Thoracic aorta (tissue), 2 donors: ENCODE measurements around the gene KRTAP9-7. TPM values are rescaled to one million over a fixed set of nuclear protein-coding genes. Genes with fewer than 3 reads are reported as not detected.

Source experiments
- ATAC-seq: fragments of 150-250 bp; one replicate; pipeline ENCODE4 v1.8.0; 2017; ENCODE audit warnings: low read depth; ENCODE audit not compliant: insufficient number of reproducible peaks, low FRiP score
- DNase-seq: peaks from one replicate; pipeline ENCODE4 v3.0.0-alpha.2; 2020; ENCODE audit warnings: low spot score
- H3K27ac ChIP-seq, 2 donors: fragments of 200-600 bp; sonication (generic); 1 replicate in 1 of 2; 2 replicates in 1 of 2; pipeline ENCODE4 v1.5.1; 2016; ENCODE audit warnings: mild to moderate bottlenecking in 2 of 2, moderate library complexity in 2 of 2
- H3K27me3 ChIP-seq: fragments of 200-600 bp; sonication (generic); replicated peaks from 2 replicates; pipeline ENCODE4 v1.6.0; 2016; ENCODE audit warnings: mild to moderate bottlenecking; ENCODE audit not compliant: insufficient read depth
- H3K36me3 ChIP-seq: fragments of 200-600 bp; sonication (generic); one replicate; pipeline ENCODE4 v1.5.1; 2016
- H3K4me1 ChIP-seq, 2 donors: fragments of 200-600 bp; sonication (generic); 1 replicate in 1 of 2; 2 replicates in 1 of 2; pipeline versions ENCODE4 v1.5.1 to v1.6.0; 2016; ENCODE audit warnings: low read depth in 2 of 2, mild to moderate bottlenecking in 1 of 2; ENCODE audit not compliant: control insufficient read depth in 1 of 2
- H3K4me3 ChIP-seq: fragments of 200-600 bp; sonication (generic); 2 replicates; pipeline ENCODE4 v1.5.1; 2016; ENCODE audit warnings: mild to moderate bottlenecking
- H3K9me3 ChIP-seq: fragments of 200-600 bp; sonication (generic); 2 replicates; pipeline ENCODE4 v1.5.1; 2016
- total RNA-seq, 2 donors: library from RNA; depleted of rRNA; stranded (reverse); fragments of >200 nt; gene quantifications; one replicate each; pipeline versions ENCODE4 v1.1.0 to v1.2.3, GENCODE V29; 2016
- TF ChIP-seq, protein P1 (sequence below): fragments of 200-600 bp; sonication (generic); IDR thresholded peaks from one replicate; pipeline ENCODE4 v1.5.1; 2019; ENCODE audit warnings: antibody characterized with exemption

The KRTAP9-7 gene
- total RNA-seq, 2 donors from 2014 or later: not detected

DNA sequence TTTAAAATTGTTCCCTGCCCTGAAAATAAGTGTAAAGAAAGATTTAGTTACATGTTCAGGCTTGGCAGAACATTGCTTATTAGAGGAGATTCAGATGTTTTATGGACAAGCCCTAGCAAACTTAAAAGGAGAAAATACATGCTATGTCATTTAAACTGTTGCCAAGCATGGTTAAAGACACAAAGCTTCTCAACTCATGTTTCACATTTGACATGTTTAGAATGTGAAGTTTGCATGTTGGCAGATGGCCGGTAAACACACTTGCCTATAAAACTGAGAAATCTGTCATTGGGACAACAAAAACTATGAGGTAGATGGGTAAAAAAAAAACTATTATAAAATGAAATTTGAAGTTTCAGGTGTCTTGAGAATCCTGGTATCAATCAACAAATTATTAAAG, 21.3 kb downstream of the KRTAP9-7 start:
- no peaks in the 10 kb centered on the region for H3K4me1 ChIP-seq
- H3K27ac ChIP-seq: no peak overlapping the region
- H3K9me3 ChIP-seq: no peaks in the 10 kb centered on the region
- DNase-seq: no peak
- TF ChIP-seq, protein P1, sequence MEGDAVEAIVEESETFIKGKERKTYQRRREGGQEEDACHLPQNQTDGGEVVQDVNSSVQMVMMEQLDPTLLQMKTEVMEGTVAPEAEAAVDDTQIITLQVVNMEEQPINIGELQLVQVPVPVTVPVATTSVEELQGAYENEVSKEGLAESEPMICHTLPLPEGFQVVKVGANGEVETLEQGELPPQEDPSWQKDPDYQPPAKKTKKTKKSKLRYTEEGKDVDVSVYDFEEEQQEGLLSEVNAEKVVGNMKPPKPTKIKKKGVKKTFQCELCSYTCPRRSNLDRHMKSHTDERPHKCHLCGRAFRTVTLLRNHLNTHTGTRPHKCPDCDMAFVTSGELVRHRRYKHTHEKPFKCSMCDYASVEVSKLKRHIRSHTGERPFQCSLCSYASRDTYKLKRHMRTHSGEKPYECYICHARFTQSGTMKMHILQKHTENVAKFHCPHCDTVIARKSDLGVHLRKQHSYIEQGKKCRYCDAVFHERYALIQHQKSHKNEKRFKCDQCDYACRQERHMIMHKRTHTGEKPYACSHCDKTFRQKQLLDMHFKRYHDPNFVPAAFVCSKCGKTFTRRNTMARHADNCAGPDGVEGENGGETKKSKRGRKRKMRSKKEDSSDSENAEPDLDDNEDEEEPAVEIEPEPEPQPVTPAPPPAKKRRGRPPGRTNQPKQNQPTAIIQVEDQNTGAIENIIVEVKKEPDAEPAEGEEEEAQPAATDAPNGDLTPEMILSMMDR: no peak
- no peak for ATAC-seq
- H3K27me3 ChIP-seq: no peaks in the 10 kb centered on the region
- H3K4me3 ChIP-seq: no peak overlapping the region
- no peaks in the 10 kb centered on the region for H3K36me3 ChIP-seq

DNA sequence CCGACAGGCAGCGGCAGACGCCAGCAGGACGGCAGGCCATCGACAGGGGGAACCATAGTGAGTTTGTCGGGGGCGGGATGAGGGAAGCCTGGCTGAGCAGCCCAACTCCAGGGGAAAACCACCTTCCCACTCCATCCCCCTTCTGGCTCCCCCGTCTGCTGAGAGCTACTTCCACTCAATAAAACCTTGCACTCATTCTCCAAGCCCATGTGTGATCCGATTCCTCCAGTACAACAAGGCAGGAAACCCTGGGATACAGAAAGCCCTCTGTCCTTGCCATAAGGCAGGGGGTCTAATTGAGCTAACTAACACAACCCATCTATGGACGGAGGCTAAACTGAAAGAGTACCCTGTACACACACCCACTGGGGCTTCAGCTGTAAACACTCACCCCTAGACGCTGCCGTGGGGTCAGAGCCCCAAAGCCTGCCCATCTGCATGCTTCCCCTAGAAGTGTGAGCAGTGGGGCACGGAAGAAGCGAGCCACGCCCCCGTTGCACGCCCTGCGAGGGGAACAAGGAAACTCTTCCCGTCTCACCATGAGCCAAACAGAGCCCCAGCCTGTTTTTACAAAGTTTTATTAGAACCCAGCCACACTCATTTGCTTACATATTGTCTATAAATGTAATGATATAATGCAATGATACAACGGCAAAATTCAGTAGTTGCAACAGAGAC, 23.1 kb downstream of the KRTAP9-7 start:
- TF ChIP-seq, protein P1: no peak
- Histone ChIP-seq H3K4me1 (no peaks in the 10 kb centered on the region), H3K4me3 (no peak overlapping the region), H3K27ac (no peak overlapping the region), H3K9me3 (no peaks in the 10 kb centered on the region), H3K27me3 (no peaks in the 10 kb centered on the region), H3K36me3 (no peaks in the 10 kb centered on the region)
- DNase-seq (no peak), ATAC-seq (no peak)

DNA sequence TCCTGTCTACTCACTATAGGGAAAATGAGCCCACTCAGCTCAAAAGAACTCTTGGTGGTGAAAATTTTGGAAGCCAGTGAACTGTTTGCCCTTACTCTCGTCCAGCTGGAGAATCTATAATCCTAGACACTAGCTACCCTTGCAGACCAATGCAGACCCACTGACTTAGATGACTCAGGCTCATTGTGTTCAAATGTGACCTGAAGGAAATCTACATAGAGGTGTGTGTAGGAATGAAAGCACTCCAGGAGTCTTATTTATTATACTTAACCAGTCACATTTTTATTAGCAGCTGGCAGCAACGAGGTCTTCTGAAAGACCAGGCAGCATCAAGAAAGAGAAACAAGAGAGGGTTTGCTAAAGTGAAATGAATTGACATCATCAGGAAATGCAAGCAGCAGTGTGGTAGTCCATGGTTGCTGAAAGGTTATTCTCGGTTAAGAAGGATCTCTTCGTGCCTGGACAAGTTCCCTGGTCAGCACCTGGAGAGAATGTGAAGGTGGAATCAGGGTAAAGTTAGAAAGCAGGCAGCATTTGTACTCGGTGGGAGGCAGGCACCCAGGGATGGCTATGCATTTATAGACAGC, 25.8 kb downstream of the KRTAP9-7 start:
- no peak overlapping the region for H3K27ac ChIP-seq
- H3K9me3 ChIP-seq: no peaks in the 10 kb centered on the region
- no peaks in the 10 kb centered on the region for H3K36me3 ChIP-seq
- ATAC-seq (no peak), DNase-seq (no peak)
- no peak overlapping the region for H3K4me3 ChIP-seq
- H3K4me1 ChIP-seq: no peaks in the 10 kb centered on the region
- no peaks in the 10 kb centered on the region for H3K27me3 ChIP-seq
- TF ChIP-seq, protein P1: no peak

DNA sequence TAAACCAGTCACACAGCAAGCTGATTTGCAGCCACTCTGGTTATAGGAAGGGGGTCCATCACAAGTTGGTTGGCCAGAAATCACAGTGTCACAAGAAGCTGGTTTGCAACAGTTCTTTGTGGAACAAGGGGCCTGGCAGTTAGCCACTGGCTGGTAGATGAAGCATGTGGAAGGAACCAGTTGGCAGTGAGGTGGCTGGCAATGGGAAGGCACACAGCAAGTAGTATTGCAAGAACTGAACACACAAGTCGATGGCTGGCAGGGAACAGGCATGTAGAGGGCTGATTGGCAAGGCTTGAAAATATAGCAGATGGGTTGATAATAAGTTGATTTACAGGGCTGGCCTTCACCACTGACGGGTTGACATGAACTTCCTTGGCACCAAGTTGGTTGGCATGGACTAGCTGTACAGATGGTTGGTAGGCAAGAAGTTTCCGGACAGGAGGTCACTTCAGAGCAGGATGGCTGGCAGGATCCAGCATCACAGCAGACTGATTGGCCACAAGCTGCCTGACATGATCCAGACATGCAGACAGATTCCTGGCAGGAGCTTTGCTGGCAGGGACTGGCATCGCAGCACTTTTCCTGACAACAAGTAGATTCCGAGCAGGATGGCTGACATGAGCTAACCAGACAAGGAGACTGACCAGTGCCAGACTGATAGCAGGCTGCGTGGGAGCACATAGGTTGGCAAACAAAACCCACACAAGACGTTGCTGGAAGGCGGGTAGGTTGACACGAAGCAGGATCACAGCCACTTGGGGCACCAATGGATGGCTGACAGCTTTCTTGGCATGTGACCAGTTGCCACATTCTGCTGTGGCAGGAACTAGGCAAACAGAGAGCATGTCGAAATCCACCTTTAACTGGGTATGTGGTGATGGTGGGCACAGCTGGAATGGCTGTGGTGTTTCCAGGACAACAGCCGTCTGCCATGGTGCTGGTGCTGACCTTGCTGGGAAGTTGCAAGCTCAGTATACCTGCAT, 26.7 kb downstream of the KRTAP9-7 start, which contains the start of gene KRTAP29-1:
KRTAP29-1 (minus strand) TSS at position 936 of the 986 bp plus-strand sequence; CDS start at position 936, 0 bp downstream.
- H3K27ac ChIP-seq: no peak within 1 kb of the TSS
- no peaks in the 10 kb centered on the region for H3K27me3 ChIP-seq
- ATAC-seq (no peak), DNase-seq (no peak)
- no peaks in the 10 kb centered on the region for H3K4me1 ChIP-seq
- H3K4me3 ChIP-seq: no peak within 1 kb of the TSS
- H3K9me3 ChIP-seq: no peaks in the 10 kb centered on the region
- no peaks in the 10 kb centered on the region for H3K36me3 ChIP-seq
- TF ChIP-seq, protein P1: no peak

DNA sequence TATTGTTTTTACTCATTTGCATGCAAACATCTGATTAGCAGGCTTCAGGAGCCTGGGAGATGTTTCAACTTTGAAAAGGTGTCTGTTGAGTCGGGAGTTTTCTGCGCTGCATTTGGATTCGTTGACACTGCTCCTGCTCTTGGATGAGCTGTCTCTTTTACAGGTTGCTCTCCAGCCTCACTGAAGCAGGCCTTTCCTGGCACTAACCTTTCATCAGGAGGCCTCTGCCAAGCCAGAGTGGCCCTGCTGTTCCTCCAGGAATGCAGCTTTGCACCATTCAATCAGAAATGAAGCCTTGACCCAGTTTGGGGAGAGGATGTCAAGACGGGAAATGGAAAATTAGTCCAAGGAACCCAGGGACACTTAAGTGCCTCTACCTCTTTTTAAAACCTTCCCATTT, 27.5 kb downstream of the KRTAP9-7 start:
- no peaks in the 10 kb centered on the region for H3K36me3 ChIP-seq
- no peak overlapping the region for H3K4me3 ChIP-seq
- ATAC-seq: no peak
- peaks cover 0 to under 1% of the 10 kb centered on the region in 2 donors for H3K4me1 ChIP-seq
- no peaks in the 10 kb centered on the region for H3K27me3 ChIP-seq
- H3K27ac ChIP-seq: no peak overlapping the region
- DNase-seq: no peak
- no peaks in the 10 kb centered on the region for H3K9me3 ChIP-seq
- TF ChIP-seq, protein P1: no peak
